Glutamatergic neuron (in vitro differentiated cells): Measurements from ENCODE around the gene SMG5. TPM values are rescaled to one million over a fixed set of nuclear protein-coding genes. Genes with fewer than 3 reads are reported as not detected.
A peak's percentile ranks its signal among the peaks of the same experiment; 100 is the strongest.

Source experiments
- DNase-seq: peaks from one replicate; pipeline ENCODE4 v3.0.0; 2022
- H3K27ac Mint-ChIP-seq: one replicate; pipeline ENCODE4 v1.8.0; 2020; ENCODE audit warnings: mild to moderate bottlenecking, mixed read lengths, inconsistent platforms; ENCODE audit not compliant: unreplicated experiment
- H3K27me3 Mint-ChIP-seq: one replicate; pipeline ENCODE4 v1.8.0; 2020; ENCODE audit warnings: mild to moderate bottlenecking, moderate library complexity, mixed read lengths, inconsistent platforms; ENCODE audit not compliant: unreplicated experiment
- H3K36me3 Mint-ChIP-seq: one replicate; pipeline ENCODE4 v1.8.0; 2020; ENCODE audit warnings: mild to moderate bottlenecking, mixed read lengths, inconsistent platforms; ENCODE audit not compliant: unreplicated experiment
- H3K4me1 Mint-ChIP-seq: one replicate; pipeline ENCODE4 v1.8.0; 2020; ENCODE audit warnings: mild to moderate bottlenecking, low read depth, mixed read lengths, inconsistent platforms; ENCODE audit not compliant: unreplicated experiment
- H3K4me3 Mint-ChIP-seq: one replicate; pipeline ENCODE4 v1.8.0; 2020; ENCODE audit warnings: mild to moderate bottlenecking, mixed read lengths, inconsistent platforms; ENCODE audit not compliant: unreplicated experiment
- H3K9me3 Mint-ChIP-seq: one replicate; pipeline ENCODE4 v1.8.0; 2020; ENCODE audit warnings: mild to moderate bottlenecking, moderate library complexity, mixed read lengths, inconsistent platforms; ENCODE audit not compliant: unreplicated experiment
- CTCF ChIP-seq: fragments of 200-600 bp; sonication (generic); IDR thresholded peaks from one replicate; pipeline ENCODE4 v1.5.0; 2021; ENCODE audit not compliant: partially characterized antibody, unreplicated experiment
- total RNA-seq: library from RNA; stranded (reverse); fragmentation: NEBNext Ultra II Directional; extraction: Animal tissue kit (Norgen Biotek cat#: 25700); gene quantifications from one replicate; pipeline ENCODE4 v1.2.1, GENCODE V29; 2021; ENCODE audit not compliant: unreplicated experiment

SMG5 gene
- total RNA-seq, 1 donor from 2014 or later, result 86.6 TPM

- no peak for TF ChIP-seq CTCF
- Mint-ChIP-seq H3K27me3 (peaks cover 3% of the 10 kb centered on the region), H3K9me3 (peaks cover 15% of the 10 kb centered on the region), H3K27ac (no peak overlapping the region), H3K36me3 (no peaks in the 10 kb centered on the region), H3K4me1 (peaks cover 15% of the 10 kb centered on the region), H3K4me3 (no peak overlapping the region)
- no peak for DNase-seq
Measured at GRCh38 chr1:156286061-156286460, 3.4 kb upstream of the SMG5 start.

GRCh38 chr1:156285437-156285836 is 2.8 kb upstream of the SMG5 start:
- Mint-ChIP-seq H3K4me1 (peaks cover 14% of the 10 kb centered on the region), H3K27me3 (peaks cover 3% of the 10 kb centered on the region), H3K36me3 (no peaks in the 10 kb centered on the region), H3K9me3 (peaks cover 15% of the 10 kb centered on the region), H3K4me3 (no peak overlapping the region), H3K27ac (no peak overlapping the region)
- no peak for DNase-seq
- TF ChIP-seq CTCF, result no peak

- TF ChIP-seq CTCF, result no peak
- no peaks in the 10 kb centered on the region for H3K36me3 Mint-ChIP-seq
- peaks cover 15% of the 10 kb centered on the region for H3K9me3 Mint-ChIP-seq
- peaks cover 18% of the 10 kb centered on the region for H3K4me1 Mint-ChIP-seq
- no peak overlapping the region for H3K4me3 Mint-ChIP-seq
- H3K27ac Mint-ChIP-seq, result no peak overlapping the region
- H3K27me3 Mint-ChIP-seq, result peaks cover 3% of the 10 kb centered on the region
- DNase-seq, result no peak
Measured at GRCh38 chr1:156284757-156285156, 2.1 kb upstream of the SMG5 start.

- Mint-ChIP-seq H3K4me1 (peaks cover 18% of the 10 kb centered on the region), H3K36me3 (no peaks in the 10 kb centered on the region), H3K9me3 (peaks cover 15% of the 10 kb centered on the region), H3K4me3 (peak within 1 kb of the TSS; percentile 97), H3K27ac (peak within 1 kb of the TSS; percentile 88), H3K27me3 (peaks cover 3% of the 10 kb centered on the region)
- DNase-seq, result no peak
- TF ChIP-seq CTCF, result no peak
Measured at GRCh38 chr1:156284112-156284511, 1.5 kb upstream of the SMG5 start, which contains the start of gene TMEM79. TSS of gene TMEM79 (plus strand) at chr1:156284325. CDS start at chr1:156285227, 902 bp downstream.

GRCh38 chr1:156283521-156283920 is 896 bp upstream of the SMG5 start:
- H3K27ac Mint-ChIP-seq, result peak overlapping the region; percentile 88
- TF ChIP-seq CTCF, result no peak
- no peak for DNase-seq
- peaks cover 15% of the 10 kb centered on the region for H3K9me3 Mint-ChIP-seq
- H3K4me3 Mint-ChIP-seq, result peak overlapping the region; percentile 97
- H3K4me1 Mint-ChIP-seq, result peaks cover 18% of the 10 kb centered on the region
- H3K27me3 Mint-ChIP-seq, result peaks cover 3% of the 10 kb centered on the region
- H3K36me3 Mint-ChIP-seq, result no peaks in the 10 kb centered on the region
